HG02981 (cell line): ENCODE measurements around the gene SLC12A8.

Experiments
- ATAC-seq: cut with Tn5 transposase; IDR thresholded peaks from one replicate; pipeline ENCODE4 v1.9.1; 2021; ENCODE audit warnings: mild to moderate bottlenecking, moderate library complexity; ENCODE audit not compliant: unreplicated experiment

Gene SLC12A8

GRCh38 chr3:125118600-125118999 is 93.9 kb downstream of the SLC12A8 start:
- ATAC-seq = no peak

- no peak for ATAC-seq
Measured at GRCh38 chr3:125117631-125118191, 94.8 kb downstream of the SLC12A8 start.

GRCh38 chr3:125116311-125117080 is 96.1 kb downstream of the SLC12A8 start:
- no peak for ATAC-seq

- ATAC-seq = no peak
Measured at GRCh38 chr3:125115640-125116039, 96.9 kb downstream of the SLC12A8 start.

GRCh38 chr3:125112981-125113380 is 99.6 kb downstream of the SLC12A8 start:
- no peak for ATAC-seq

- no peak for ATAC-seq
Measured at GRCh38 chr3:125110876-125111480, 101.6 kb downstream of the SLC12A8 start.

GRCh38 chr3:125110016-125110875 is 102.3 kb downstream of the SLC12A8 start:
- no peak for ATAC-seq

- no peak for ATAC-seq
Measured at GRCh38 chr3:125109536-125109925, 103.0 kb downstream of the SLC12A8 start.

GRCh38 chr3:125108833-125109535 is 103.6 kb downstream of the SLC12A8 start:
- no peak for ATAC-seq

- ATAC-seq = no peak
Measured at GRCh38 chr3:125107861-125108567, 104.5 kb downstream of the SLC12A8 start.

- ATAC-seq = no peak
Measured at GRCh38 chr3:125107363-125107762, 105.2 kb downstream of the SLC12A8 start.

GRCh38 chr3:125105116-125105515 is 107.4 kb downstream of the SLC12A8 start:
- ATAC-seq = no peak

- no peak for ATAC-seq
Measured at GRCh38 chr3:125104639-125105038, 107.9 kb downstream of the SLC12A8 start.

GRCh38 chr3:125103406-125103805 is 109.1 kb downstream of the SLC12A8 start:
- no peak for ATAC-seq

- no peak for ATAC-seq
Measured at GRCh38 chr3:125102470-125102869, 110.1 kb downstream of the SLC12A8 start.

- ATAC-seq = no peak
Measured at GRCh38 chr3:125098611-125099291, 113.8 kb downstream of the SLC12A8 start.

- ATAC-seq = no peak
Measured at GRCh38 chr3:125090649-125091048, 121.9 kb downstream of the SLC12A8 start.

- ATAC-seq = no peak
Measured at GRCh38 chr3:125087768-125088391, 124.7 kb downstream of the SLC12A8 start.

- no peak for ATAC-seq
Measured at GRCh38 chr3:125085166-125085565, 127.4 kb downstream of the SLC12A8 start.
